Measurements from ENCODE around the gene ITM2A.

ITM2A gene

DNA sequence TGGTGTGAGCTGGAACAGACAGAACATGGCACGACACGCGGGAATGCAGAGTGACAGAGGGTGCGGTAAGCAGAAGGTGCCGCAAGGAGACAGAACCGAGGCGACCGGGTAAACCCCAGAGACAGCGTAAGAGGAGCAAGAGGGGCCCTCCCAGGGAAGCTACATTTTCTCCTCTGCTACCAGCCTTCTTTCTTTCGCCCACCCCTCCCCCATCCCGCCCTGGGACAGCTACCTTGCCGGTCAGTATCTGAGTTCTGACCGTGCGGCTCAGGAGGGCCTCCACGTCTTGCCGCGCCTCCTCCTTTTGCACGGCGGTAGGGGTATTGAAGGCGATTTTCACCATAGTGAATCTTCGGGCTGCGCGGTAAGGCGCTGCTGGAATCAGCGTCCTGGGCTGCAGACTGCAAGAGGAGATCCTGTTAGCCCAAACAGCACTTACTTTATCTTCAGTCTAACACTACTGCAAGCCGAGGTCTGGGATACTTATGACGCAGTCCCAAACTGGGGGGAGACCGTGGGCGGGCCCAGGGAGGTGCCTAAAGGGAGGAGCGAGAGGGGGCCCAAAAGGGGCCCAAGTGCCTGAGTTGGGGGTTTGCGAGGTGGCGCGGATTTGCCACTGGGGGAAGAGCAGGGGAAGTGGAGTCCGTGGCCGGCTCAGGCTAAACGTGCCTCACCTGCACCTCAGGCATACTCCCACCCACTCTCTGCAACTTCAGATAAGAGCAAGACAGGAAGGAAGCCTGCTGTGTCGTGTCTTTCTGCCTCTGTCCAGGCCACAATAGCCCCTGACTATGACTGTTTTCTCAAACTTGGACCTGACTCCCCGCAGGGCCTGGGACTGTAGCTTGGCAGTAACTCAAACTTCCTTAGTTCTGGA is at the start of gene ITM2A:
ITM2A (minus strand) TSS at position 462 of the 877 bp plus-strand sequence; CDS start at position 343, 119 bp downstream.
- ATAC-seq: peak; percentile 72 to 84

DNA sequence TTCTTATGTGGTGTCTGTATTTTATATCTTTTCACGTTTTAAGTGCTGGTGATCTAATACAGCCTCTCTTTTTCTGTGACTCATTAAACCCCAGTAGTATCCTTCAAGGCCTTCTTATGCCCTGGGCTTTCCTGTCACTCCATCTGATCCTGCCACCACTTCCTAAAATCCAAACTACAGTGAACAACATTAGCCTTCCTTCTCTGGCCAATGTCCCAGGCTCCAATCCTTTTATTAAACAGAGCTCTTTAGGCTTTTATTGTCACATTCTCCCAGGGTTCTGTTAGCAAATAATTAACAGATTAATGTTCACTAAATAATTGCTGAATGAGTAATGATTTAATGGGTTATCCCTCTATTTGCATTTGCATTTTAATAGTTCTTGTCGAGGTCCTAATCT is 47.9 kb upstream of the ITM2A start:
- no peak for ATAC-seq

DNA sequence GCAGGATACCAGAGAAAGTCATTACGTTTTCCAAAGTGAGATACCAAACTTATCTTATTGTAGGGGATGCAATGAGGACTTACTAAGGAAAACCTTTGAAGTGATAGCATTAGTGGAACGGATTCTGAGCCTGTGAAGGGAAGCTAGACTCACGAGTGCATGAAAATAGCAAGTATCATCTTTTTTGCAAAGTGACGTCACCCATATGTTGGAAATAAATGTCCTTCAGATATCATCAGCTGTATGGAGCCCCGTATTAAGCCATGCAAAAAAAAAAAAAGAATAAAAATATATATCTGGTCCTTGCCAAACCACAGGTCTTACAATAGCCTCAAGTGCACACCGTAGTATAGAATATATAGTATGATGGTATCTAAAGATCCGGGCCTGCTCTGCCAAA is 46.8 kb upstream of the ITM2A start:
- no peak for ATAC-seq

DNA sequence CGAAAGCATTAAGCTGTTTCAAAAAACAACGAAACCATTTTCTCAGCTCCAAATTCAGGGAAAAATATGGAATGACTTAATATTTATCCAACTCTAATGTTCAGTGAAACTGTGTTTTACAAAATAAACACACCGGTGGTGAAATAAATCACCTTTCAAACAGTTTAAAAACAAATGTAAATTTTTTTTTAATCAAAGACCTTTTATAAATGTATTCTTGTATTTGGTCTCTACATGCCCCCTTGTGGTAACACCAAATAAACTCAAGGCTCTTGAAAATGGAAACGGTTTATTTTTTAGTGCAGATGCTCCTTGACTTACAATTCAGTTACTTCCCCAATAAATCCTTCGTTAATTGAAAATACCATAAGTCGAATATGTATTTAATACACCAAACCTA is 45.8 kb upstream of the ITM2A start:
- no peak for ATAC-seq

DNA sequence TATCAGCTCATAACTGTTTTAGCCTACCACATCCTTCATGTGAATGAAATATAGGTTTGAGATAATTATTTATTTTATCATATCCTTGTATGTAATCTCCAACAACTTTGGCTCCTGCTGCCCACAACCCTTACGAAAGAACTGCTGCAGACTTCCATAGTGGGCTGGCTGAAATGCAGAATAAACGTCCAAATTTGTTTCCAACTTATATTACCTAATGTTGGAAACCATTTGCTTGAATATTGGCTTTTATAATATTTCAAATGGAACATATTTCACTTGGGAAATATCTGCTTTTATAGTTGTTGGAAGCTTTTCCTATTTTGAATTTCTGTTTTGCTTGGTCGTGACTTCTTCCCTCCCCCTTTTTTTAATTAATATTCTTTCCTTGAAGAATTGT is 45.0 kb upstream of the ITM2A start:
- no peak for ATAC-seq

DNA sequence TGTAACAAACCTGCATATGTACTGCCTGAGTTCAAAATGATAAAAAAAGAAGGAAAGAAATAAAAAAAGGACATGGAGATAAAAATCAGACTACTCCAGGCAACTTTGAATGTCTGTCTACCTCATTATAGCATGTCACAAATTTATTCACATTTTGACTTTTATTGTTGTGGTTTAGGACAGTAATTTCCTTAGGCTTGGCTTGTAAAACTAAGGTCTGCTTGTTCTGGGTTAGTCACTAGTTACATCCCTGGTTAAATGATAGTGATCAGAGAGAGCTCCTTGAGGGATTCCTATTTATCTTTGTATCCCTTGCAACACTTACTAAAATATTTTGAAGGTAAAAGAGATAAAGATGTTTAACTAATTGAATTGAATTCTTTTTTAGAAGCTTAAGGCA is 42.5 kb upstream of the ITM2A start:
- ATAC-seq: no peak

DNA sequence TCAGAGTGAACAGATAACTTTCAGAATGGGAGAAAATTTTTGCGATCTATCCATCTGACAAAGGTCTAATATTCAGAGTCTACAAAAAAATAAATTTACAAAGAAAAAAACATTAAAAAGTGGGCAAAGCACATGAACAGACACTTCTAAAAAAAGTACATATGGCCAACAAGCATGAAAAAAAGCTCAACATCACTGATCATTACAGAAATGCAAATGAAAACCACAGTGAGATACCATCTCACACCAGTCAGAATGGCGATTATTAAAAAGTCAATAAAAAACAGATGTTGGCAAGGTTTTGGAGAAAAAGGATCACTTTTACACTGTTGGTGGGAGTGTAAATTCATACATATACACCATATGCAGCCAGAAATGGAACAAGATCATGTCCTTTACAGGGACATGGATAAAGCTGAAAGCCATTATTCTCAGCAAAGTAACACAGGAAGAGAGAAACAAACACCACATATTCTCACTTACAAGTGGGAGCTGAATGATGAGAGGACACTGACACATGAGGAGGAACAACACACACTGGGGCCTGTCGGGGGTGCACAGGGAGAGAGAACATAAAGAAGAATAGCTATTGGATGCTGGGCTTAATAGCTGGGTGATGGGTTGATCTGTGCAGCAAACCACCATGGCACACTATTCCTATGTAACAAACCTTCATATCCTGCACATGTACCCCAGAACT is 41.6 kb upstream of the ITM2A start:
- ATAC-seq: no peak

DNA sequence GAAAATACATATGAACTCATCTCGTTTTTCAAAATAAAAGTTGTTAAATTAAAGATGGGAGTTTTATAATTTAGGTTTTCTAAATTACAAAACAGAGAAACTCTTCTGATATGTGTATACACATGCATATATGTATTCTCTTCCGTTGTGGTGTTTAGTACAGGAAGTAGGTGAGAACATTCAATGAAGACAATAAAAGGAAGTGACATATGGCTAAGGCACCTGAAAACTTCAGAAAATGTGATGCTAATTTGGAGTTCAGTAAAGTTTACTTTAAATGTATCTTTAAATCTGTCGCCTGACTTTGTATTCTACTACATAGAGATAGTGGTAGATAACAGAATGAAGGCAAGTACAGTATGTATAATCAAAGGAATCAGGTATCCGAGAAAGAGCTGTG is 33.5 kb upstream of the ITM2A start:
- no peak for ATAC-seq

DNA sequence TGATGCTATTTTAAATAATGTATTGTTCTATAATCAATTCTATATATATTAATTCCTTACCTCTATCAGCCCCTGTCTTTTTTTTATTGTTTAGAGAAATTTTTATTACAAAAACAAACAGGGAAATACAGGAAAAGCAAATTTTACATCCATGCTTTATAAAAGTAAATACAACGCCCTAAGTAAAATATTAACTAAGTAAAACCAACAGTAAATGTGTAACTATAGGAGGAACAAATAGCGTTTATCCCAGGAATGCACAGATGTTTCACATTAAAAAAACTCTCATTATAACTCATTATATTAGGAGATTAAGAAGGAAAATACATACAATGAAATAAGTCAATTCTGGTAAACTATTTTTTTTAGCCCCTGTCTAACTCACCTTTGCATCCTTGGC is 8.2 kb upstream of the ITM2A start:
- no peak for ATAC-seq

DNA sequence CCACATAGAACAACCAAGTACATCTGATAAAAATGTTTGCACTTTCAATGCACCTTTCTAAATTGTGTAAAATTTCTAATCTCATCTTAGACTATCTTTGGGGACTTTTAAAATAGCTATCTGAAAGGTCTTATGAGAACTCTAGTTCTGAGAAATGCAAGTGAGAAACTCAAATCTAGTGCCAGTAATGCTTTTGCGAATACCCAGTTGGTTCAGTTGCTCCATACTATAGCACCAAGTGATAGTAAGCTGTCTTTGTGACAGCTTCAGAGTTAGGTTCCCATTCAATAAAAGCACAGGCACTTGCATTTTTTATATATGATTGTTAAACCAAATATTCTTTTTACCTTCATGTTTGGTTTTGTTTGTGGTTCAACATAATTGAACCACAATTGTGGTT is 4.5 kb upstream of the ITM2A start:
- no peak for ATAC-seq

DNA sequence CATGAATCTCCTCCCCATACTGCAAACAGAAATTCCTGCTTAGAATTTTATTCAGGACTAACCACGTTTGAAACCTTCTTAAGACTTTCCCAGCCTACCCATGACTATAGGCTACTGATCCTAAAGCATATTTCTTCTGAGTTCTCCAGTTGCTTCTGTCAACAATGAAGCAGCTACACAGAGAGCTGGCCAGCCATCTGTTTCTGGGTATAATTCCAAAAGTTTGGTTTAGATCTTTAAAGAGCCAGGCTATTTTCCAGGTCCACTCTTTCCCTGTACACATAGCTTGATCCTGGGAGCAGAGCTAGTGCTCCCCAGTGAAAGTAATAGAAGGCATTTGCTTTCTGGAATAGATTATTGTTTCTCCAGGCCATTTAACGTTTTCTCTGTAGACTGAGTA is 4.0 kb upstream of the ITM2A start:
- ATAC-seq: no peak

DNA sequence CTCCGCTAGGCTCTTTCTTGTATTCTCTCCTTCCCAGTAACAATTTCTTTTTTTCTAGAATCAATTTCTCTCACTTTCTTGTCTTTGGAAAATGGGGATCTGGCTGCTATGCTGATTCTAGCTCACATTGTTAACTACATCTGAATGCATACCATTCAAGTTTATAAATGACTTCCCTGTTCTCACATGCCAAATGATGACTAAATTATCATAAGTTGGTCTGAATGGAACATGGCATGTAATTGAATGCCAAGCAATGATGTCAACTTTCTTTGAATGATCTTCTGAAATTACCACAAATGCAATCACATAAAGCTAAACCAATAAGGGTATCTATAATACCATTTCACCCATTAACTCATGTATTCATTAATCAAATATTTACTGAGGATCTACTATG is 2.7 kb upstream of the ITM2A start:
- no peak for ATAC-seq

DNA sequence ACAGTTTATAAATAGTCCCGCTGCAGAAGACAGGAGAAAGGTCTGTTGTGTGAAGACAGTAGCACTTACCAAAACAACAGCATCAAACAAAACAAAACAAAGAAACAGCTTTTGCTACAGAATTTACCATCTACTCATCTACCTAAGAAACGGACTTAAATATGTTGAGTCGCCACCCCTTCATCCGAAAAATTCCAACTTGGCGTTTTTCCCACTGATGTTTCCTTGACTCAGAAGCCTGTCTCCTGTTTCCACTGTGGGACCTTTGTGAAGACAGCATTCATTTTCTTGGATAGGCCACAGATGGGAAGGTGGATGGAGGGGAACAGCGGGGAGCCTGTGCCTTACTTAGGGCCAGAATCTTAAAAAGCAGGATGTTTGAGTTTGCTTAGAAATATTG is 1.3 kb upstream of the ITM2A start:
- ATAC-seq: no peak

DNA sequence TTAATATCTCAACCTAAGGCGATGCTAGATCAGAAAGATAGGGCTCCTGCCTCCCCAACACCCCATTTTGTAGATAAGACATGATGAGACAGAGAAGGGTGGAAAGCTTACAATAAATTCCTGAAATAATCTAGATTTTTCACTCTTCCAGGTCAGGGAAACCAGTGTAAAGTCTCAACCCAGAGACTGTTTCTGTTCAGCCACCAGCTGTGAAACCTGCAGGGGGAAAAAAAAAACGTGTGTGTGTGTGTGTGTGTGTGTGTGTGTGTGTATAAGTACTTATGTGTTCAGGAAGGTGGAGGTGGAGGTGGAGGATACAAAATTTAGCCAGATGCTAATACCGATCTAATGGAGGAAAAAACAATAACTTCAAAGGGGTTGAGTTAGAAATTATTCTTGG is 773 bp upstream of the ITM2A start:
- no peak for ATAC-seq

DNA sequence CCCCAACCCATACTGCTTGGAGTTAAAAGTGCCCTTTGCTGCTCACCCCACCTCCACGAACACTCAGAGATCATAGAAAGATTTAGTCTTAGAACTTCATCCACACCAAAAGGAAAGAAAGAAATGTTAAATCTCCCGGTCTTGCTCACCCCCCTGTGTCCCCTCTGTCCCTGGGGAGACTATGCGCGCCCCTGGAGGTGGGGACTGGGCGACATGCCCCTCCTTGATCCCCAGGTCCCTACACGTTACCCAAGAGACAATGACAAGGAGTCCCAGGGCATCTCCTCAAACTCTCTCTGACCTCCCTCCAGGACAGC is 620 bp downstream of the ITM2A start:
- ATAC-seq: peak; percentile 7 to 28

DNA sequence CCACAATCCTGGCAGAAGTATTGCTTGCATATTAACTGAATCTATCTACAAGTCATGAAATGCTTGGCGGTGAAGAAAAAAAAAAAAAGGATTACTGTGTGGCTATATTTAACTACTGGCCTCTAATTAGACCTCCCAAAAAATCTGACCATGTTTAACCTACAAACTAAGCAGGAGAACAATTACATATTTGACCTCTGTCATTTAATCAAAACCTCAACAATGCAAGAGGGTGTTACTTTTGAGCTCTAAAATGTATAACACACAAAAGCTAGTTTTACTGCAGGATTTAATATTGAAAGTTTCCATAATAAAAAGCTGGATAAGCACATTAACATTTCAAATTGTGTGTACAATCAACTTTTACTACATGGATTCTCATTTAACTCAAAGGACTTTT is 1.5 kb downstream of the ITM2A start:
- no peak for ATAC-seq

DNA sequence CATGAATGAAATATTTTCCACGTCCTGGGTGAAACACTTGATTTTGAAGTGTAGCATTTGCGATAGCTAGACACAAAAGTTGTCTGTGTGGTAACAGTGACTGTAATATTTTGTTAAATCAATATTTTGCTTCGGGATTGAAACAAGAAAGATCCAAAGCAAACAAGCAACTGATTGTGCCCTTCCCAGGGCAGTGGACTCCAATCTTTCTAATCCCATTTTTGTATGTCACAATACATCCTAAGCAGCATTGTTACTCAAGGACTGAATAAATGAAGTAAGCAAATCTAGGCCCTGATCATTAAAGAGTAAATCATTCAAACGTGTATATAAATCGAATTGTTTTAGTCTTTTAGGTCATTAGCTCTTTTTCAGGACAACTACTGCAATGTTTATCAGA is 2.8 kb downstream of the ITM2A start:
- no peak for ATAC-seq

DNA sequence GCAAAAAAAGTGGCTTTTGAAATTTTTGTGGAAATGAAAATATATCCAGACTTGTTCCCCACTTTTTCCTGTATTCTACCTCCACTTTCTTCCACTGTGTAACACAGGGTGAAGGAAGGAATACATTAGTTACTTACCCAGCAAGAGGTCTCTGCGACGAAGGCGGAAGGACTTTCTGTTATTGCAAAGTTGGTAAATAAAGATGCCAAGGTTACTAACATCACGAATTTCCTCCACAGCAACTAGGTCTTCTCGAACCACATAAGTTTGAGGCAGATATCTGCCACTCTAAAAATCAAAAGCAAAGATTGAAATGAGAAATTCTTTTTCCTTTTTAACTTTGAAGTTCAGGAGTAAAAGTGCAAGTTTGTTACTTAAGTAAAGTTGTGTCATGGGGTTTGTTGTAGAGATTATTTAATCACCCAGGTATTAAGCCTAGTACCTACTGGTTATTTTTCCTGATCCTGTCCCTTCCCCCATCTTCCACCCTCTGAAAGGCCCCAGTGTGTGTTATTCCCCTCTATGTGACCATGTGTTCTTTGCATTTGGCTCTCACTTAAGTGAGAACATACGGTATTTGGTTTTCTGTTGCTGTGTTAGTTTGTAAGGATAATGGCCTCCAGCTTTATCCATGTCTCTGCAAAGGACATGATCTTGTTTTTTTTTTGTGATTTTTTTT is 5.8 kb downstream of the ITM2A start:
- ATAC-seq: no peak

DNA sequence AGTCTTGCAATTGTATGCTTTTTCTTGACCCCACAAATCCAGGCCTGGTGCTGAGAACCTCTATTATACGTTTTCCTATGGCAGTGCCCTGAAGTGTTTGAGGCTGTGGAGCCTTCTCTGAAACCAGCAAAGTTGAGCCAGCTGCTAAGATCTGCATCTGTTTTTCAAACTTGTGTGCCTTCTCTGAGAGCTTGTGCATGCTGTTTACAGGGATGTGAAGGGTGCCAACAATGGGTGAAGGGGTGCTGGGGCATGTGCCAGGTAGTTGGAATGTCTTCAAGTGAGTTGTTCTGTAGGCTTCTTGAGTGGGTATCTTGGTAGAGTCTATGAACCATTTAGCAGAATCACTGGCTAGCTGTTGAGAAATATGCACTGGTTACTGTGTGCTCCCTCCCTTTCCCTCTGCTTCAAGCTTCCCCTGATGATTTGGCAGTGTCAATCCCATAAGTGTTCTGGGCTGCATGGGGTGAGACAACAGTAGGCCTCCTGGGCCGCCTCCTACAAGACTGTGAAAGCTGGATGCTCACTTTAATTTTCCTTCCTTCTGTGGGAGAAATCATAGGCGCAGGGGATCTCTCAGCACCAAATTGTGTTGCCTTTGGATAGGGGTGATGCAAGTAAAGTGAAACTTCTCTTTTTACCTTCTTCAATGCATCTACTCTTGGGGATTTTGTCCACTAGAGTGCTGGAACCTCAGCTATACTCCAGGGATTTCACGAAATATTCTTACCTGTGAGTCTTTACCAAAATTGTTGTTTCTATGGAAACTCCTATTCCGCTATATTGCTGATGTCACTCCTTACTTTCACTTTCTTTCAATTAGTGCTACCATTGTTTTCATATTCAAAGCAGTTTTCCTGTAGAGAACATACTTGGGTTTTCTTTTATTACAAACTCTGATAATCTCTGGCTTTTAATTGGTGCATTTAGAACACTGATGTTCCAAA is 30.0 kb downstream of the ITM2A start:
- ATAC-seq: no peak

DNA sequence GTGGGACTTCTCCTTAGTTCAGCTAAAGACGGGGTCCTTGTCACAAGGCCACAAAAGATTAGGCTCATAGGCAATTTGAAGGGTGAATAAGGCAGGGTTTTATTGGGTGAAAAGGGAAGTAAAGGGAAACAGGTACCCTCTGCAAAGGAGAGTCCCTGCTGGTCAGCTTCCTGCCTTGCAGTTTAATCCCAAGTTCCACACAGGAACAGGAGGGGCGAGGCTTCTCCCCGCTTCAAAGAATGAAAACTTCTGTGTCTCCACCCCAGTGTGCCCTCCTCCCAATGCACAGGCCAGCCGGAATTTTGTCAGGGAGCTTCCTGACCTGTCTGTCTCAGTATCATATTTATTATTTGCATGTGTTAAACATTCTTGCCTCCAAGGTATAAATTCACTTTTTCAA is 37.1 kb downstream of the ITM2A start:
- ATAC-seq: no peak

DNA sequence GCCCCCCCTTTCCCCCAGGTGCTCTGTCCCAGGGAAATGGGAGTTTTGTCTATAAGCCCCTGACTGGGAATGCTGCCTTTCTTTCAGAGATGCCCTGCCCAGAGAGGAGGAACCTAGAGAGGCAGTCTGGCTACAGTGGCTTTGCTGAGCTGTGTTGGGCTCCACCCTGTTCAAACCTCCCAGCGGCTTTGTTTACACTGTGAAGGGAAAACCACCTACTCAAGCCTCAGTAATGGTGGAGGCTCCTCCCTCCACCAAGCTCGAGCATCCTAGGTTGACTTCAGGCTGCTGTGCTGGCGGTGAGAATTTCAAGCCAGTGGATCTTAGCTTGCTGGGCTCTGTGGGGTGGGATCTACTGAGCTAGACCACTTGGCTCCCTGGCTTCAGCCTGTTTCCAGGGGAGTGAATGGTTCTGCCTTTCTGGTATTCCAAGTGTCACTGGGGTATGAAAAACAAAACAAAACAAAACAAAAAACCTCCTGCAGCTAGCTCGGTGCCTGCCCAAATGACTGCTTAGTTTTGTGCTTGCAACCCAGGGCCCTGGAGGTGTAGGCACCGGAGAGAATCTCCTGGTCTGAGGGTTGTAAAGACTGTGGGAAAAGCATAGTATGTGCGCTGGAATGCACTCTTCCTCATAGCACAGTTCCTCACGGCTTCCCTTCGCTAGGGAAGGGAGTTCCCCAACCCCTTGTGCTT is 41.7 kb downstream of the ITM2A start:
- no peak for ATAC-seq

Measured in activated CD4-positive, CD25-positive, alpha-beta regulatory T cell treated with anti-CD3 and anti-CD28 coated beads, Interleukin-2, amount 50 U/mL, for 24 hours (primary cell).